HL-60 (cell line): Measurements from ENCODE around the gene PRKAG1.

Experiments used
- DNase-seq, 2 experiments: peaks; one replicate each; pipeline ENCODE4 v3.0.0-alpha.2; 2010 to 2020; ENCODE audit warnings: low read depth in 1 of 2, low spot score in 1 of 2
- H3K27ac ChIP-seq: fragments of 250-450 bp; sonication (Bioruptor Pico); replicated peaks from 2 replicates; pipeline ENCODE4 v1.5.1; 2020; ENCODE audit warnings: mild to moderate bottlenecking, moderate library complexity
- H3K27me3 ChIP-seq: fragments of 250-450 bp; sonication (Bioruptor Pico); 2 replicates; pipeline ENCODE4 v1.5.1; 2021; ENCODE audit warnings: mild to moderate bottlenecking, moderate library complexity; ENCODE audit not compliant: insufficient read depth, poor library complexity, severe bottlenecking
- H3K4me3 ChIP-seq: replicated peaks from 2 replicates; pipeline ENCODE4 v1.5.1; 2011; ENCODE audit warnings: mild to moderate bottlenecking, control low read depth, low read length; ENCODE audit not compliant: insufficient read depth
- GABPA ChIP-seq: IDR thresholded peaks from 2 replicates; pipeline ENCODE4 v1.6.1; 2012; ENCODE audit warnings: low read depth
- POLR2AphosphoS5 ChIP-seq: IDR thresholded peaks from 2 replicates; pipeline ENCODE4 v1.6.1; 2012; ENCODE audit warnings: low read depth
- REST ChIP-seq: IDR thresholded peaks from 2 replicates; pipeline ENCODE4 v1.6.1; 2012; ENCODE audit warnings: low read depth; ENCODE audit not compliant: insufficient replicate concordance
- SPI1 ChIP-seq: IDR thresholded peaks from 2 replicates; pipeline ENCODE4 v1.6.1; 2012; ENCODE audit warnings: low read depth, mild to moderate bottlenecking, borderline replicate concordance
- TF ChIP-seq, protein P1 (sequence below): IDR thresholded peaks from one replicate; pipeline ENCODE4 v1.5.1; 2011; ENCODE audit warnings: low read length, control low read depth, inconsistent platforms; ENCODE audit not compliant: insufficient read depth

Gene PRKAG1

DNA sequence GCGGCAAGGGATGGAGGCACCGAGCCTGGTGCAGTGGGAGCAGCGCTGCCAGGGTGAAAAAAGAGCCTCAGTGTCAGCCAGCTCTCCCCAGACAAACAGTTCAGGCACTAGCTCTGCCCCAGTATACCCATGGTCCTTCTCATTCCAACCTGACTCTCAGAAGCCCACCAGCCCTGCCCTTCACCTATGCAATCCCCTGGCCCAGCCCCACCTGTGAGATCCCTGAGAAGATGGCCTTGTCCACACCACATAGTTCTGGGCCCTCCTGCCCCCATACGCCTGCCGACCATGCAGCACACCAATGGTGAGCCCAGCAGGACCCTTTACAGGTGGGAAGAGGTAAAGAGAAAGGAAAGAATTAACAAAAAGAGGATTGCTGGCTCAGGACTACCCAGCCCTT, 35.5 kb upstream of the PRKAG1 start:
- TF ChIP-seq SPI1 (no peak), POLR2AphosphoS5 (no peak)
- H3K27ac ChIP-seq = no peak overlapping the region
- no peak for DNase-seq
- H3K4me3 ChIP-seq = no peak overlapping the region
- H3K27me3 ChIP-seq = no peaks in the 10 kb centered on the region

GRCh38 chr12:49052451-49053208, 34.1 kb upstream of the PRKAG1 start:
- TF ChIP-seq SPI1 (no peak), POLR2AphosphoS5 (no peak), REST (no peak), GABPA (no peak)
- TF ChIP-seq, protein P1, sequence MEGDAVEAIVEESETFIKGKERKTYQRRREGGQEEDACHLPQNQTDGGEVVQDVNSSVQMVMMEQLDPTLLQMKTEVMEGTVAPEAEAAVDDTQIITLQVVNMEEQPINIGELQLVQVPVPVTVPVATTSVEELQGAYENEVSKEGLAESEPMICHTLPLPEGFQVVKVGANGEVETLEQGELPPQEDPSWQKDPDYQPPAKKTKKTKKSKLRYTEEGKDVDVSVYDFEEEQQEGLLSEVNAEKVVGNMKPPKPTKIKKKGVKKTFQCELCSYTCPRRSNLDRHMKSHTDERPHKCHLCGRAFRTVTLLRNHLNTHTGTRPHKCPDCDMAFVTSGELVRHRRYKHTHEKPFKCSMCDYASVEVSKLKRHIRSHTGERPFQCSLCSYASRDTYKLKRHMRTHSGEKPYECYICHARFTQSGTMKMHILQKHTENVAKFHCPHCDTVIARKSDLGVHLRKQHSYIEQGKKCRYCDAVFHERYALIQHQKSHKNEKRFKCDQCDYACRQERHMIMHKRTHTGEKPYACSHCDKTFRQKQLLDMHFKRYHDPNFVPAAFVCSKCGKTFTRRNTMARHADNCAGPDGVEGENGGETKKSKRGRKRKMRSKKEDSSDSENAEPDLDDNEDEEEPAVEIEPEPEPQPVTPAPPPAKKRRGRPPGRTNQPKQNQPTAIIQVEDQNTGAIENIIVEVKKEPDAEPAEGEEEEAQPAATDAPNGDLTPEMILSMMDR = no peak
- no peak overlapping the region for H3K4me3 ChIP-seq
- no peak for DNase-seq
- H3K27ac ChIP-seq = no peak overlapping the region
- no peaks in the 10 kb centered on the region for H3K27me3 ChIP-seq

DNA sequence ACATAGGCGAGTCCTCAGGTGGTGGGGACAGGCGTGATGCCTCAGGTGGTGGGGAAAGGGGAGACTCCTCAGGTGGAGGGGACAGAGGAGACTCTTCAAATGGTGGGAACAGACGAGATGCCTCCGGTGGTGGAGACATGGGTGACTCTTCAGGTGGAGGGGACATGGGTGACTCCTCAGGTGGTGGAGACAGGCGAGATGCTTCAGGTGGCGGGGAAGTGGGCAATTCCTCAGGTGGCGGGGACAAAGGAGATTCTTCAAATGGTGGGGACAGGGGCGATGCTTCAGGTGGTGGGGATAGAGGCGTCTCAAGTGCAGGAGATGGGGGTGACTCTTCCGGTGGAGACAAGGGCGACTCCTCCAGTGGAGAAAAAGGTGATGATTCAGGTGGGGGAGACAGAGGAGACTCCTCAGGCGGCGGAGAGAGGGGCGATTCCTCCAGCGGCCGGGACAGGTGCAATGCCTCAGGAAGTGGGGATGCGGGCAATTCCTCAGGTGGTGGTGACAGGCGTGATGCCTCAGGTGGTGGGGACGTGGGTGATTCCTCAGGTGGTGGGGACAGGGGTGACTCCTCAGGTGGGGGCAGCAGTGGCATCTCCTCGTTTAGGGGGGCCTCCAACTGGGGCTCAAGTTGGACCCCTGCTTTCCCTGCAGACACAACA, 33.3 kb upstream of the PRKAG1 start:
- TF ChIP-seq GABPA (no peak), SPI1 (no peak), REST (no peak), POLR2AphosphoS5 (no peak)
- TF ChIP-seq, protein P1 = no peak
- DNase-seq = no peak
- Histone ChIP-seq H3K27me3 (no peaks in the 10 kb centered on the region), H3K27ac (no peak overlapping the region), H3K4me3 (no peak overlapping the region)

GRCh38 chr12:49051373-49051764, 32.8 kb upstream of the PRKAG1 start:
- DNase-seq = no peak
- TF ChIP-seq SPI1 (no peak), POLR2AphosphoS5 (no peak), GABPA (no peak), REST (no peak)
- TF ChIP-seq, protein P1 = no peak

More at GRCh38 chr12:49051373-49051764, 32.8 kb upstream of the PRKAG1 start:
- Histone ChIP-seq H3K27ac (no peak overlapping the region), H3K27me3 (no peaks in the 10 kb centered on the region), H3K4me3 (no peak overlapping the region)
